SU-DHL-6 (cell line): Measurements from ENCODE around the gene AKAP8L.
A peak's percentile ranks its signal among the peaks of the same experiment; 100 is the strongest.

Source experiments
- H2AFZ ChIP-seq: fragments of 200-600 bp; sonication (generic); 2 replicates; pipeline ENCODE4 v1.6.1; 2014; ENCODE audit warnings: low read depth, mild to moderate bottlenecking, moderate library complexity, mixed read lengths, antibody characterized with exemption, low read length; ENCODE audit not compliant: severe bottlenecking
- H3F3A ChIP-seq: fragments of 200-600 bp; shearing (Covaris generic); 2 replicates; pipeline ENCODE4 v1.6.0; 2016; ENCODE audit warnings: antibody characterized with exemption, mild to moderate bottlenecking; ENCODE audit not compliant: insufficient read depth
- H3K27ac ChIP-seq: fragments of 200-600 bp; sonication (generic); 2 replicates; pipeline ENCODE4 v1.5.1; 2016; ENCODE audit warnings: low read depth, mild to moderate bottlenecking, low read length, moderate library complexity, mixed read lengths
- H3K27me3 ChIP-seq: fragments of 200-600 bp; sonication (generic), shearing (Covaris generic); 2 replicates; pipeline ENCODE4 v1.6.0; 2014; ENCODE audit warnings: mild to moderate bottlenecking, low read length
- H3K36me3 ChIP-seq: fragments of 200-600 bp; sonication (generic); 2 replicates; pipeline ENCODE4 v1.6.1; 2014; ENCODE audit warnings: mild to moderate bottlenecking, low read length, mixed read lengths
- H3K4me2 ChIP-seq: fragments of 300-600, 200-600 bp; shearing (Covaris generic), sonication (generic); 2 replicates; pipeline ENCODE4 v1.6.0; 2014; ENCODE audit warnings: low read length, low read depth, mild to moderate bottlenecking; ENCODE audit not compliant: poor library complexity, severe bottlenecking
- H3K4me3 ChIP-seq: fragments of 200-600 bp; sonication (generic); 2 replicates; pipeline ENCODE4 v1.5.1; 2014; ENCODE audit warnings: antibody characterized with exemption, low read length, mild to moderate bottlenecking, mixed read lengths; ENCODE audit not compliant: insufficient read depth, poor library complexity, severe bottlenecking
- H3K79me2 ChIP-seq: fragments of 200-600 bp; sonication (generic); 2 replicates; pipeline ENCODE4 v1.6.1; 2014; ENCODE audit warnings: mild to moderate bottlenecking, low read length, moderate library complexity; ENCODE audit not compliant: insufficient read depth
- H3K9ac ChIP-seq: fragments of 200-600 bp; sonication (generic); 2 replicates; pipeline ENCODE4 v1.7.0; 2014; ENCODE audit warnings: mild to moderate bottlenecking, low read length
- H3K9me2 ChIP-seq: fragments of 200-600 bp; sonication (generic); replicated peaks from 2 replicates; pipeline ENCODE4 v1.6.1; 2014; ENCODE audit warnings: low read length; ENCODE audit not compliant: insufficient read depth
- H3K9me3 ChIP-seq: fragments of 200-600 bp; sonication (generic); 2 replicates; pipeline ENCODE4 v1.6.1; 2014; ENCODE audit warnings: low read length, mixed read lengths; ENCODE audit not compliant: insufficient read depth
- H4K20me1 ChIP-seq: fragments of 200-600 bp; sonication (generic); 2 replicates; pipeline ENCODE4 v1.6.1; 2014; ENCODE audit warnings: low read depth, mild to moderate bottlenecking, antibody characterized with exemption, low read length, moderate library complexity, mixed read lengths
- CTCF ChIP-seq: fragments of 200-600 bp; sonication (generic); IDR thresholded peaks from one replicate; pipeline ENCODE4 v1.5.1; 2017; ENCODE audit warnings: antibody characterized with exemption, mild to moderate bottlenecking, low read length, moderate library complexity; ENCODE audit not compliant: insufficient read depth, poor library complexity, severe bottlenecking
- EZH2phosphoT487 ChIP-seq: fragments of 200-600 bp; sonication (generic), shearing (Covaris generic); conservative IDR thresholded peaks from 2 replicates; pipeline ENCODE4 v1.6.1; 2018; ENCODE audit warnings: mild to moderate bottlenecking, antibody characterized with exemption, low read length, moderate library complexity, mixed read lengths

AKAP8L gene

GRCh38 chr19:15378534-15379082, 40.2 kb downstream of the AKAP8L start:
- Histone ChIP-seq H3K27ac (peak overlapping the region; percentile 80), H3K79me2 (peaks cover 56% of the 10 kb centered on the region), H3K36me3 (no peaks in the 10 kb centered on the region), H3K4me2 (peak overlapping the region; percentile 92), H3F3A (peaks cover 29% of the 10 kb centered on the region), H3K4me3 (peak overlapping the region; percentile 74), H3K9ac (peak overlapping the region; percentile 87), H2AFZ (peak overlapping the region; percentile 52), H3K9me3 (no peaks in the 10 kb centered on the region), H3K27me3 (no peaks in the 10 kb centered on the region), H4K20me1 (peaks cover 10% of the 10 kb centered on the region; the same call in 1 of the 2 replicates), H3K9me2 (no peaks in the 10 kb centered on the region)
- no peak for TF ChIP-seq CTCF
- TF ChIP-seq EZH2phosphoT487: no peak

- no peaks in the 10 kb centered on the region for H3K27me3 ChIP-seq
- no peaks in the 10 kb centered on the region for H3K9me3 ChIP-seq
- H3K9ac ChIP-seq: no peak overlapping the region
- H3F3A ChIP-seq: no peaks in the 10 kb centered on the region
- peaks cover 83% of the 10 kb centered on the region for H3K79me2 ChIP-seq
- TF ChIP-seq EZH2phosphoT487 (no peak), CTCF (no peak)
- H3K9me2 ChIP-seq: no peaks in the 10 kb centered on the region
- H3K4me3 ChIP-seq: no peak overlapping the region
- peaks cover 10% of the 10 kb centered on the region; the same call in 1 of the 2 replicates for H4K20me1 ChIP-seq
- no peak overlapping the region for H2AFZ ChIP-seq
- H3K4me2 ChIP-seq: no peak overlapping the region
- no peak overlapping the region for H3K27ac ChIP-seq
- H3K36me3 ChIP-seq: no peaks in the 10 kb centered on the region; the same call in 1 of the 2 replicates
Observed at GRCh38 chr19:15374796-15375440, 43.9 kb downstream of the AKAP8L start.

- H3K27me3 ChIP-seq: no peaks in the 10 kb centered on the region
- H2AFZ ChIP-seq: no peak overlapping the region
- H3K4me2 ChIP-seq: no peak overlapping the region
- H3K4me3 ChIP-seq: no peak overlapping the region
- peaks cover 82% of the 10 kb centered on the region for H3K79me2 ChIP-seq
- no peaks in the 10 kb centered on the region for H3K9me2 ChIP-seq
- no peaks in the 10 kb centered on the region for H3K9me3 ChIP-seq
- H3K27ac ChIP-seq: no peak overlapping the region
- H3K9ac ChIP-seq: no peak overlapping the region
- no peaks in the 10 kb centered on the region for H3F3A ChIP-seq
- no peaks in the 10 kb centered on the region; the same call in 1 of the 2 replicates for H3K36me3 ChIP-seq
- peaks cover 10% of the 10 kb centered on the region; the same call in 1 of the 2 replicates for H4K20me1 ChIP-seq
- TF ChIP-seq CTCF: no peak
- no peak for TF ChIP-seq EZH2phosphoT487
Observed at GRCh38 chr19:15374105-15374651, 44.6 kb downstream of the AKAP8L start.
